Tibial nerve (tissue), 3 donors: Measurements from ENCODE around the gene KHNYN.

Experiments
- POLR2A ChIP-seq, 2 donors: fragments of 450-650 bp; IDR thresholded peaks; one replicate each; pipeline ENCODE4 v1.6.1; 2017; ENCODE audit warnings: antibody characterized with exemption in 2 of 2, mild to moderate bottlenecking in 2 of 2, moderate library complexity in 2 of 2
- TF ChIP-seq, protein P1 (sequence below), 5 experiments: fragments of 200-600 bp in 3 of 5; fragments of 450-650 bp in 2 of 5; sonication (generic) in 3 of 5; IDR thresholded peaks; one replicate each; pipeline ENCODE4 v1.5.1; 2016 to 2019; ENCODE audit warnings: antibody characterized with exemption in 5 of 5, mild to moderate bottlenecking in 3 of 5, moderate library complexity in 2 of 5

DNA sequence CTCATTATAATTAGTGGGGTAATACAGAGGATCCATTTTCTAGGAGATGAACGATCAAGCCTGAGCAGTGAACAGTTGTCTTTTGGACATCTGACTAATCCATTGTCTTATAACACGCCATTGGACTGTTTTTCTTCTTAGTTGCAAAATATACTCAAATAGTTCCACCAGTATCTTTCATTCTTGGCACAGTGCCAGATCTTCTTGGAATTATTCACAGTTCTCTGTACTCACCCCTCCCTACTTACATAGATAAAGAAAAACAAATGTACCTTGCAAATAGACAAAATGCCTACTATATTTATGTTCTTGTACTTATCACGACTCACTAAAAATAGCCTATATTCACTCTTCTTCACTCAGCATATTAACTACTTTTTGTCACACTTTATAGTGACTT, 4.0 kb upstream of the KHNYN start:
- TF ChIP-seq, protein P1, sequence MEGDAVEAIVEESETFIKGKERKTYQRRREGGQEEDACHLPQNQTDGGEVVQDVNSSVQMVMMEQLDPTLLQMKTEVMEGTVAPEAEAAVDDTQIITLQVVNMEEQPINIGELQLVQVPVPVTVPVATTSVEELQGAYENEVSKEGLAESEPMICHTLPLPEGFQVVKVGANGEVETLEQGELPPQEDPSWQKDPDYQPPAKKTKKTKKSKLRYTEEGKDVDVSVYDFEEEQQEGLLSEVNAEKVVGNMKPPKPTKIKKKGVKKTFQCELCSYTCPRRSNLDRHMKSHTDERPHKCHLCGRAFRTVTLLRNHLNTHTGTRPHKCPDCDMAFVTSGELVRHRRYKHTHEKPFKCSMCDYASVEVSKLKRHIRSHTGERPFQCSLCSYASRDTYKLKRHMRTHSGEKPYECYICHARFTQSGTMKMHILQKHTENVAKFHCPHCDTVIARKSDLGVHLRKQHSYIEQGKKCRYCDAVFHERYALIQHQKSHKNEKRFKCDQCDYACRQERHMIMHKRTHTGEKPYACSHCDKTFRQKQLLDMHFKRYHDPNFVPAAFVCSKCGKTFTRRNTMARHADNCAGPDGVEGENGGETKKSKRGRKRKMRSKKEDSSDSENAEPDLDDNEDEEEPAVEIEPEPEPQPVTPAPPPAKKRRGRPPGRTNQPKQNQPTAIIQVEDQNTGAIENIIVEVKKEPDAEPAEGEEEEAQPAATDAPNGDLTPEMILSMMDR (IDR thresholded peaks at IDR 0.05): no peak
- no peak for TF ChIP-seq POLR2A (IDR thresholded peaks at IDR 0.05)
